ENCODE results near the gene OSTN. TPM values are rescaled to one million over a fixed set of nuclear protein-coding genes. Genes with fewer than 3 reads are reported as not detected.

OSTN gene
- total and polyA plus RNA-seq, 2 donors (not counting 3 experiments of a cell fraction or from before 2014, with no cell fraction given): not detected

DNA sequence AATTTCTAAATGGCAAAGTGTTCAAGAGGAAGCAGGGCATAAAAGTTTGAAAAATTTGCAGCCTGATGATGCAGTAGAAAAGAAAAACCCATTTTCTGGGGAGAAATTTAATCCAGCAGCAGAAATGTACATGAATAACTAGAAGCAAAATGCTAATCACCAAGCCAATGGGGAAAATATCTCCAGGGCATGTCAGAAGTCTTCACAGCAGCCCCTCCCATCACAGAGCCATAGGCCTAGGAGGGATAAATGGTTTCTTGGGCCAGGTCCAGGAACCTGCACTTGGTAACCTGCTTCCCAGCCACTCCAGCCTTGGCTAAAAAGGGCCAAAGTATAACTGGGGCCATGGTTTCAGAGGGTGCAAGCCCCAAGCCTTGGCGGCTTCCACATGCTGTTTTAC, 22.6 kb downstream of the OSTN start:
- no peaks in the 10 kb centered on the region for H3K79me2 ChIP-seq (ENCODE audit: control insufficient read depth, insufficient read depth, low read length)
- no peaks in the 10 kb centered on the region for H4K20me1 ChIP-seq (replicated peaks; ENCODE audit: control insufficient read depth, extremely low read depth, insufficient read depth, low read length)
- no peaks in the 10 kb centered on the region for H3K4me1 ChIP-seq (ENCODE audit: control insufficient read depth, extremely low read depth, insufficient read depth, low read length)
- no peaks in the 10 kb centered on the region for H3K27me3 ChIP-seq (ENCODE audit: control insufficient read depth in 2 of 2, insufficient read depth in 2 of 2, low read length in 2 of 2)
- no peak overlapping the region for H3K9ac ChIP-seq (replicated peaks; ENCODE audit: extremely low read depth, insufficient read depth, low read length)
- DNase-seq (ENCODE audit: low read depth, low spot score) (no peak), FAIRE-seq (no peak)
- no peak overlapping the region for H3K4me3 ChIP-seq (replicated peaks in 1 of 3; ENCODE audit: insufficient read depth in 1 of 3, low read depth in 1 of 3, low read length in 3 of 3)
- no peaks in the 10 kb centered on the region for H3K9me1 ChIP-seq (replicated peaks; ENCODE audit: control insufficient read depth, extremely low read depth, insufficient read depth, low read length)
- H3K9me3 ChIP-seq (replicated peaks; ENCODE audit: control insufficient read depth, insufficient read depth, low read length): no peaks in the 10 kb centered on the region
- no TSS peak for BruUV-seq (replicated peaks)
- TF ChIP-seq EZH2 (IDR thresholded peaks at IDR 0.05; ENCODE audit: borderline replicate concordance, low read depth, low read length, severe bottlenecking): no peak
- intact Hi-C loops (cut with micrococcal nuclease): loop anchor here (5.0 kb wide), 1 partner anchor 84 kb away; no protein-coding TSS in a partner anchor
- dilution Hi-C loops (cut with MboI; ENCODE audit: extremely low pct_ligation_motif_present, low sequenced_read_pairs): no loop called here
- no peak overlapping the region for H3K4me2 ChIP-seq (ENCODE audit: insufficient read depth, low read length)
- no peaks in the 10 kb centered on the region for H3K36me3 ChIP-seq (ENCODE audit: control insufficient read depth in 2 of 2, extremely low read depth in 1 of 2, insufficient read depth in 2 of 2, low read length in 2 of 2)
- H3K27ac ChIP-seq (ENCODE audit: insufficient read depth, low read depth, low read length): no peak overlapping the region
- POLR2A ChIA-PET: no interaction called here
- no peak overlapping the region for H2AFZ ChIP-seq (ENCODE audit: low read depth, low read length)
- CTCF ChIA-PET: no interaction called here

DNA sequence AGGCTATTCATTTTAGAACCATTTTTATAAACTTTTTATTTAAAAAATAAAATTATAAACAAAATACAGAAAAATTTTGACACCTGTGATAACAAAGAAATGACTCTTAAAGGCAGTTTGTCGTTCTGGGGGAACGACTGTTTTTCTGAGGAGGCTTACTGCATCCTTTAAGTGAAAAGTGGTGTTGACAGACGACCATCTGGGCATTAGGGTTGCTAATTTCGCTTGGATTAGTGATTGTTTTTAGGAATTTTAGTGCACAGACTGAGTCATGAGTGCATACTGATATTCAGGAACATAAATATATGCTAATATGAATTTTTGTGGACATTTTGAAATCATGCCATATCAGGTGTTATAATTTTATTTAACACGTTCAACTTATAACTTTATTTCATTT, 28.5 kb downstream of the OSTN start:
- intact Hi-C loops (cut with micrococcal nuclease): no loop called here
- DNase-seq (ENCODE audit: low read depth, low spot score) (no peak), FAIRE-seq (no peak)
- Histone ChIP-seq H4K20me1 (replicated peaks; ENCODE audit: control insufficient read depth, extremely low read depth, insufficient read depth, low read length) (no peaks in the 10 kb centered on the region), H2AFZ (ENCODE audit: low read depth, low read length) (no peak overlapping the region), H3K27me3 (ENCODE audit: control insufficient read depth in 2 of 2, insufficient read depth in 2 of 2, low read length in 2 of 2) (no peaks in the 10 kb centered on the region), H3K4me2 (ENCODE audit: insufficient read depth, low read length) (no peak overlapping the region), H3K9ac (replicated peaks; ENCODE audit: extremely low read depth, insufficient read depth, low read length) (no peak overlapping the region), H3K9me3 (replicated peaks; ENCODE audit: control insufficient read depth, insufficient read depth, low read length) (no peaks in the 10 kb centered on the region), H3K9me1 (replicated peaks; ENCODE audit: control insufficient read depth, extremely low read depth, insufficient read depth, low read length) (no peaks in the 10 kb centered on the region), H3K4me1 (ENCODE audit: control insufficient read depth, extremely low read depth, insufficient read depth, low read length) (no peaks in the 10 kb centered on the region), H3K79me2 (ENCODE audit: control insufficient read depth, insufficient read depth, low read length) (no peaks in the 10 kb centered on the region), H3K4me3 (replicated peaks in 1 of 3; ENCODE audit: insufficient read depth in 1 of 3, low read depth in 1 of 3, low read length in 3 of 3) (no peak overlapping the region), H3K27ac (ENCODE audit: insufficient read depth, low read depth, low read length) (no peak overlapping the region), H3K36me3 (ENCODE audit: control insufficient read depth in 2 of 2, extremely low read depth in 1 of 2, insufficient read depth in 2 of 2, low read length in 2 of 2) (no peaks in the 10 kb centered on the region)
- no TSS peak for BruUV-seq (replicated peaks)
- CTCF ChIA-PET: no interaction called here
- POLR2A ChIA-PET: no interaction called here
- no peak for TF ChIP-seq POLR2A (IDR thresholded peaks at IDR 0.05; ENCODE audit: low read depth, low read length)
- TF ChIP-seq JUN (IDR thresholded peaks at IDR 0.05; ENCODE audit: borderline replicate concordance, insufficient read depth, insufficient read length, low read depth): no peak
- TF ChIP-seq EZH2 (IDR thresholded peaks at IDR 0.05; ENCODE audit: borderline replicate concordance, low read depth, low read length, severe bottlenecking): no peak
- no peak for TF ChIP-seq POLR2AphosphoS5 (IDR thresholded peaks at IDR 0.05; ENCODE audit: insufficient read depth, low read depth, low read length)
- no peak for TF ChIP-seq MYC (IDR thresholded peaks at IDR 0.05; ENCODE audit: low read depth, low read length)
- TF ChIP-seq GATA2 (IDR thresholded peaks at IDR 0.05; ENCODE audit: insufficient read depth, insufficient read length, low read depth, low read length): no peak
- TF ChIP-seq, protein P1, sequence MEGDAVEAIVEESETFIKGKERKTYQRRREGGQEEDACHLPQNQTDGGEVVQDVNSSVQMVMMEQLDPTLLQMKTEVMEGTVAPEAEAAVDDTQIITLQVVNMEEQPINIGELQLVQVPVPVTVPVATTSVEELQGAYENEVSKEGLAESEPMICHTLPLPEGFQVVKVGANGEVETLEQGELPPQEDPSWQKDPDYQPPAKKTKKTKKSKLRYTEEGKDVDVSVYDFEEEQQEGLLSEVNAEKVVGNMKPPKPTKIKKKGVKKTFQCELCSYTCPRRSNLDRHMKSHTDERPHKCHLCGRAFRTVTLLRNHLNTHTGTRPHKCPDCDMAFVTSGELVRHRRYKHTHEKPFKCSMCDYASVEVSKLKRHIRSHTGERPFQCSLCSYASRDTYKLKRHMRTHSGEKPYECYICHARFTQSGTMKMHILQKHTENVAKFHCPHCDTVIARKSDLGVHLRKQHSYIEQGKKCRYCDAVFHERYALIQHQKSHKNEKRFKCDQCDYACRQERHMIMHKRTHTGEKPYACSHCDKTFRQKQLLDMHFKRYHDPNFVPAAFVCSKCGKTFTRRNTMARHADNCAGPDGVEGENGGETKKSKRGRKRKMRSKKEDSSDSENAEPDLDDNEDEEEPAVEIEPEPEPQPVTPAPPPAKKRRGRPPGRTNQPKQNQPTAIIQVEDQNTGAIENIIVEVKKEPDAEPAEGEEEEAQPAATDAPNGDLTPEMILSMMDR (IDR thresholded peaks at IDR 0.05; ENCODE audit: extremely low read depth in 1 of 2, insufficient read depth in 1 of 2, low read depth in 1 of 2, low read length in 2 of 2): no peak
- no peak for TF ChIP-seq FOS (IDR thresholded peaks at IDR 0.05; ENCODE audit: borderline replicate concordance, insufficient read depth, low read length)
- TF ChIP-seq, protein P2, sequence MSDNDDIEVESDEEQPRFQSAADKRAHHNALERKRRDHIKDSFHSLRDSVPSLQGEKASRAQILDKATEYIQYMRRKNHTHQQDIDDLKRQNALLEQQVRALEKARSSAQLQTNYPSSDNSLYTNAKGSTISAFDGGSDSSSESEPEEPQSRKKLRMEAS (IDR thresholded peaks at IDR 0.05; ENCODE audit: insufficient read depth, insufficient read length): no peak
- dilution Hi-C loops (cut with MboI; ENCODE audit: extremely low pct_ligation_motif_present, low sequenced_read_pairs): no loop called here

Measured in endothelial cell of umbilical vein (primary cell).